Stimulated activated naive CD8-positive, alpha-beta T cell treated with anti-CD3 and anti-CD28 coated beads, Interleukin-15, Interleukin-2, amounts not matched to agents 100 ng/mL and 50 ng/mL, for 24 hours (primary cell): ENCODE measurements around the gene TAS2R42.

Experiments
- H3K27ac Mint-ChIP-seq: one replicate; pipeline ENCODE4 v1.8.0; 2021; ENCODE audit warnings: mild to moderate bottlenecking, mixed read lengths
- H3K27me3 Mint-ChIP-seq: one replicate; pipeline ENCODE4 v1.8.0; 2021; ENCODE audit warnings: mixed read lengths
- H3K36me3 Mint-ChIP-seq: one replicate; pipeline ENCODE4 v1.8.0; 2021; ENCODE audit warnings: low read depth, mixed read lengths
- H3K4me1 Mint-ChIP-seq: one replicate; pipeline ENCODE4 v1.8.0; 2021; ENCODE audit warnings: low read depth, mixed read lengths
- H3K4me3 Mint-ChIP-seq: one replicate; pipeline ENCODE4 v1.8.0; 2021; ENCODE audit warnings: mild to moderate bottlenecking, mixed read lengths
- H3K9me3 Mint-ChIP-seq: one replicate; pipeline ENCODE4 v1.8.0; 2021; ENCODE audit warnings: mixed read lengths

TAS2R42 gene, protein sequence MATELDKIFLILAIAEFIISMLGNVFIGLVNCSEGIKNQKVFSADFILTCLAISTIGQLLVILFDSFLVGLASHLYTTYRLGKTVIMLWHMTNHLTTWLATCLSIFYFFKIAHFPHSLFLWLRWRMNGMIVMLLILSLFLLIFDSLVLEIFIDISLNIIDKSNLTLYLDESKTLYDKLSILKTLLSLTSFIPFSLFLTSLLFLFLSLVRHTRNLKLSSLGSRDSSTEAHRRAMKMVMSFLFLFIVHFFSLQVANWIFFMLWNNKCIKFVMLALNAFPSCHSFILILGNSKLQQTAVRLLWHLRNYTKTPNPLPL

DNA sequence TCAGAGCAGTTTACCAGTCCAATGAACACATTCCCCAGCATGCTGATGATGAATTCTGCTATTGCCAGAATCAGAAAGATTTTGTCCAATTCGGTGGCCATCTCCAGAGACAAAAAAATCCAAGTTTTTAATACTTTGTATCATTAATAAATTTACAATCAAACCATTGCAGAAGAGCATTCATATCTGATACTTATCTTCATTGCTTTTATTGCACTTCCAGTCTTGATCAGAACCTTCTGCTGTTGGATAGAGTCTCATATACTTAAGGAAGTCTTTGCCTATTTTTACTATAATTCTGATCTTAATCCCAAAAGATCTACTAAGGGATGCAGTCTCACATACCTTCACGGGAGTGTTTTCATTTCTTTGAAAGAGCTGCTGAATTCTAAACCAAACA is at the start of gene TAS2R42:
TSS of gene TAS2R42 (minus strand) at position 101 of the 400 bp plus-strand sequence. CDS start at position 101, 0 bp downstream.
- Mint-ChIP-seq H3K27ac (no peak within 1 kb of the TSS), H3K9me3 (no peaks in the 10 kb centered on the region), H3K4me1 (peaks cover 3% of the 10 kb centered on the region), H3K4me3 (no peak within 1 kb of the TSS), H3K27me3 (no peaks in the 10 kb centered on the region), H3K36me3 (no peaks in the 10 kb centered on the region)

DNA sequence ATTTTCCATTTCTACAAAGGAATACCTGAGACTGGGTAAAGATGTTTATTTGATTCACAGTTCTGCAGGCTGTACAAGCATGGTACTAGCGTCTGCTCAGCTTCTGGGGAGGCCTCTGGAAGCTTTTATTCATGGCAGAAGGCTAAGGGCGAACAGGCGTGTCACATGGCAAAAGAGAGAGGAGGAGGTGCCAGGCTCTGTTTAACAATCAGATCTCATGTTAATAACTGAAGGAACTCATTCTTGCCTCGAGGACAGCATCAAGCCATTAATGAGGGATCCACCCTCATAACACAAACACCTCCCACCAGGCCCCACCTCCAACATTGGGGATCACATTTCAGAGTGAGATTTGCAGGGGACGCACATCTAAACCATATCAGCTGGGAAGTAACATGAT is 46.8 kb upstream of the TAS2R42 start:
- H3K27ac Mint-ChIP-seq = no peak overlapping the region
- no peaks in the 10 kb centered on the region for H3K36me3 Mint-ChIP-seq
- H3K4me3 Mint-ChIP-seq = no peak overlapping the region
- no peaks in the 10 kb centered on the region for H3K27me3 Mint-ChIP-seq
- H3K4me1 Mint-ChIP-seq = no peaks in the 10 kb centered on the region
- peaks cover 7% of the 10 kb centered on the region for H3K9me3 Mint-ChIP-seq

DNA sequence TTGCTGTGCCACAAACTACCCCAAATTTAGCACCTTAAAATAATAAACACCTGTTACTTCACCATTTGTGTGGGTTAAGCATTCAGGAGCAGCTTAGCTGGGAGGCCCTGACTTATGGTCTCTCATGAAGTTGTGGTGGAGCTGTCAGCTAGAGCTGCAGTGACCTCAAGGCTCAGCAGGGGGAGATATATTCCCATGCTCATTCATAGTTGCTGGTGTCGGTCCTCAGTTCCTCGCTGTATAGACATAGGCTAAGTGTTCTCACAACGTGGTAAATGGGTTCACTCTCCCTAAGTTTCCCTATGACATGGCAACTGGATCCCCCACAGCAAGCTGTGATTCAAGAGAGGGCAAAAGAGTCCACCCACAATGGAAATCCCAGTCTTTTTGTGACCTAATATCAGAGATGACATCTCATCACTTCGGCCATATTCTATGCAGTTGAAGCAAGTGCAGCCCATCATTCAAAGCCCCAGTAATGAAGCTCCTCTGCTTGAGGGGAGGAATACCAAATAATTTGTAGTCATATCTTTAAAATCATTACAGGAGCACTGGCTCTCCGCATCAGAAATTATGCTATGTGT is 41.7 kb upstream of the TAS2R42 start:
- Mint-ChIP-seq H3K27ac (no peak overlapping the region), H3K36me3 (no peaks in the 10 kb centered on the region), H3K4me3 (no peak overlapping the region), H3K27me3 (no peaks in the 10 kb centered on the region), H3K4me1 (no peaks in the 10 kb centered on the region), H3K9me3 (no peaks in the 10 kb centered on the region)

DNA sequence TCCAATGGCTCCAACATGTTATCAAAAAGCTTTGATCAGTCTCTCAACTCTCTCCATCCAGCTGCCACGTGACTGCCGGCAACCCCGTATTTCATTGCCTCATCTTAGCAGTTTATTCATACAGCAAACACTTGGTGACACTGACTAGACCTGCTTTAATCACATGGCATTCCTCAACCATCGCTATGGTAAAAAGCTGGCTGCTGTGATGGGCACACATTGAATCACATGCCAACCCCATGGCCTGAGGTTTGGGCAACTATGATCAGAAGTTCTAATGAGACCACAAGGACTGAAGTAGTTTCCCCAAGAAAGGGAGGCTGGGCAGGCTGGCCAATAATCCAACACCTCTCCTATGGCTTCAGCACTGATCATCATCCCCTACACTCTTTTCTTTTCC is 40.6 kb upstream of the TAS2R42 start:
- no peaks in the 10 kb centered on the region for H3K9me3 Mint-ChIP-seq
- H3K27ac Mint-ChIP-seq = no peak overlapping the region
- H3K4me3 Mint-ChIP-seq = no peak overlapping the region
- H3K36me3 Mint-ChIP-seq = no peaks in the 10 kb centered on the region
- H3K4me1 Mint-ChIP-seq = no peaks in the 10 kb centered on the region
- no peaks in the 10 kb centered on the region for H3K27me3 Mint-ChIP-seq

DNA sequence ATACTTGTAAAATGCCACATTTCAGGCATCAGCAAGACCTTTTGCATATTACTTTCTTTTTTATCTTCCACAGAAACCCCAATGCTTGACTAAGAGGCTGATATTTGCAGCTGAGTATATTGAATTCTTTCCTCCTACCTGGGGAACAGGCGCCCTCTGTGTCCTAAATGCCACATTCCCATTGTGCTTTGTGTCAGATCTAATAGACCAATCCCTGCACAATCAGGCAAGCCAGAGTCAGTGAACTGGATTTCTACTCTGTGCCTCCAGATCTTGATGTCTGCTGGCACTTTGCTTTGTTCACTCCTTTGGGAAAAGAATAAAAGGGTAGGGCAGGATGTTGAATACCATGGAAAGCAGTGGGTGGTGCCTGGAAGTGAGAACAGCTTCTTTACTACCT is 22.4 kb upstream of the TAS2R42 start:
- Mint-ChIP-seq H3K27me3 (no peaks in the 10 kb centered on the region), H3K9me3 (peaks cover 5% of the 10 kb centered on the region), H3K4me1 (no peaks in the 10 kb centered on the region), H3K27ac (no peak overlapping the region), H3K36me3 (peaks cover 12% of the 10 kb centered on the region), H3K4me3 (no peak overlapping the region)

DNA sequence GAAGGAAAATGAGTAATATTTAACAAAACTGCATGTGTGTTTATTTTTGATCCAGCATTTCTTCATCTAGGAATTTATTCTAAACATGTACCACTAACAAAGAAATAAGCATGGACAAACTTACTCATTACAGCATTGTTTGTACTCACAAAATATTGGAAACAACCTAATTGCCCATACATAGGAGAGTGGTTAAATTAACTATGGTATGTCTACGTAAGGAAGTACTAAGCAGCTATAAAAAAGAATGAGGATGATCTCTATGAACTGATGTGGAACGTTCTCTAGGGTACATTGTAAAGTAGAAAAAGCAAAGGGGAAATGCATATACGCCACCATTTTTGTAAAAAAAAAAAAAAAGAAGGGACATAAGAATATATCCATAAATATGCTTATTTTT is 17.4 kb upstream of the TAS2R42 start:
- Mint-ChIP-seq H3K27ac (no peak overlapping the region), H3K36me3 (peaks cover 10% of the 10 kb centered on the region), H3K27me3 (no peaks in the 10 kb centered on the region), H3K4me1 (no peaks in the 10 kb centered on the region), H3K4me3 (no peak overlapping the region), H3K9me3 (no peaks in the 10 kb centered on the region)

DNA sequence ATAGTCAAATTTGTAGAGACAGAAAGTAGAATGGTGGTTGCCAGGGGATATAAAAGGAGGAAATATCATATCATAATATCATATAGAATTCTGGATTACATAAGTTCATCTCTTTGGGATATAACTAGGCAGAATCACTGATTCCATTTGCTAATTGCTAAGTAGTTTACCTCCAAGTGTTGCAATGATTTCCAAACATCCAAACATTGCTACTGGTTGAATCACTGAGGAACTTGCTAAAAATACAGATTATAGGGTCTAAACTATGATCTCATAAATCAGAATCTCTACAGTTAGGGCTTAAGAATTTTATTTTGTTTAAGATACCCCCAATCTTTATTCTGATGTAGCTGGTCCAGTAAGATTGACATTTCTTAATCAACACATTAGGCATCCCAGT is 16.1 kb upstream of the TAS2R42 start:
- Mint-ChIP-seq H3K9me3 (no peaks in the 10 kb centered on the region), H3K4me3 (no peak overlapping the region), H3K4me1 (no peaks in the 10 kb centered on the region), H3K27me3 (no peaks in the 10 kb centered on the region), H3K36me3 (peaks cover 10% of the 10 kb centered on the region), H3K27ac (no peak overlapping the region)

DNA sequence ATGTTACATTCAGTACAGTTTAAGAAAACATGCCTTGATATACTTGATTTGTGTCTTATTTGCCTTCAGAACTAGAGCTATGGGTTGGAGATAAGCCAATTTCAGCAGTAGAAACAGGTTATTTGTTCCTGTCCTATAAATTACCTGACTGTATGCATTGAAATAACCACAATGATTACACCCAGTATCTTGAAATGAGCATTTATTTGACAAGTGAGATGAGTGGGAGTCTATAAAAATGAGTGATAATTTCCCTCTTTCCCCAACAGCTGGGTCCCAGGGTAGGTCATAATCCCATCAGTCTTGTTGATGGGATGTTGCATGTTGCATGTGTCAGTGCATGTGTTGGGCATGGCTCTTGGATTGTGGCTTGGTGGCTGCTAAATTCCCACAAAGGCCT is 3.7 kb downstream of the TAS2R42 start:
- no peak overlapping the region for H3K27ac Mint-ChIP-seq
- H3K9me3 Mint-ChIP-seq = no peaks in the 10 kb centered on the region
- peaks cover 3% of the 10 kb centered on the region for H3K4me1 Mint-ChIP-seq
- H3K4me3 Mint-ChIP-seq = no peak overlapping the region
- no peaks in the 10 kb centered on the region for H3K36me3 Mint-ChIP-seq
- H3K27me3 Mint-ChIP-seq = no peaks in the 10 kb centered on the region

DNA sequence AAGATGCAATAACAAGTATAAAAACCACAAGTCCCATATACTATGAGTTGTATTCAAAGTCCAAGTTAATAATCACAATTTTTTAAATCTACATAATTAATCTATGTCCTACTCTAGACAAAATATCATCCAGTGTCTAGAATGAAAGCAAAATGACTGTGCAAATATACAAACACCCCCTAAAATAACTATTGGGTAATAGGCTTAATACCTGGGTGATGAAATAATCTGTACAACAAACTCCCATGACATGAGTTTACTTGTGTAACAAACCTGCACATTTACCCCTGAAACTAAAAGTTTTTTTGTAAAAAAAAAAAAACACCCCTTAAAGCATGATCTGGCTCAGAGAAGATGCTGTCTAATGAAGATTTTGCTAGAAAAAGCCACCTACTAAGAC is 4.2 kb downstream of the TAS2R42 start:
- Mint-ChIP-seq H3K4me1 (peaks cover 3% of the 10 kb centered on the region), H3K27ac (no peak overlapping the region), H3K36me3 (no peaks in the 10 kb centered on the region), H3K27me3 (no peaks in the 10 kb centered on the region), H3K4me3 (no peak overlapping the region), H3K9me3 (no peaks in the 10 kb centered on the region)

DNA sequence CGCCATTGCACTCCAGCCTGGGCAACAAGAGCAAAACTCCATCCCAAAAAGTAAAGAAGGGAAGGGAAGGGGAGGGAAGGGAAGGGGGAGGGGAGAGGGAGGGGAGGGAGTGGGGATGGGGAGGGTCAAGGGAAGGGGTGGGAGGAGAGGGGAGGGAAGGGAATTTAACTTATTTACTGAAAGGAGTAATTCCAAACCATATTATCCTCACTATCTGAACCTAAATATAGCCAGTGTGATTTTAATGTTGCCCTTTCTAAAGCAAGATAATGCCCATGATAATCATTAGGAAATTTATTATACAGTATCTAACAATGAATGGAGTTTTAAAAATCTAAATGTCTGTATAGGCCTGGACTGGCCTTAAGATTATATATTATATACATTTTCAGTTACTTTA is 8.5 kb downstream of the TAS2R42 start:
- H3K36me3 Mint-ChIP-seq = peaks cover 27% of the 10 kb centered on the region
- H3K4me1 Mint-ChIP-seq = peaks cover 5% of the 10 kb centered on the region
- H3K27ac Mint-ChIP-seq = no peak overlapping the region
- no peaks in the 10 kb centered on the region for H3K9me3 Mint-ChIP-seq
- H3K4me3 Mint-ChIP-seq = no peak overlapping the region
- no peaks in the 10 kb centered on the region for H3K27me3 Mint-ChIP-seq

DNA sequence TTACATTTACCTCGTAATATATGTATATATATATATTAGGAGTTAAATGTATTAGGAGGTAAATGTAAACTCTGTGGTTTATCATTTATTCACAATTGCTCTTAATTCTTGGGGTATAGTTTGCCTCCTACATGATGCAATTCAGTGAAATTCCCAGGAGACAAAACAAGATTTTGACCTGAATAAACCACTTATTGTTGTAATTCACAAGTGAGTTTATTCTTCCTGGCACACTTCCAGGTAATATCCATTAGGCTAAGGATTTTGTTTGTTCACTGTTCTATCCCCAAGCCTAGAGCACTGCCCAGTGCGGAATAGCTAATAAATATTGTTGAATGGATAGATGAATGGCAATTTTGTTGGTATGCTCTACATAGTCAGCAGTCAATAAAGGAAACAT is 12.7 kb downstream of the TAS2R42 start:
- Mint-ChIP-seq H3K27ac (no peak overlapping the region), H3K4me1 (peaks cover 40% of the 10 kb centered on the region), H3K27me3 (no peaks in the 10 kb centered on the region), H3K4me3 (no peak overlapping the region), H3K9me3 (no peaks in the 10 kb centered on the region), H3K36me3 (peaks cover 54% of the 10 kb centered on the region)

DNA sequence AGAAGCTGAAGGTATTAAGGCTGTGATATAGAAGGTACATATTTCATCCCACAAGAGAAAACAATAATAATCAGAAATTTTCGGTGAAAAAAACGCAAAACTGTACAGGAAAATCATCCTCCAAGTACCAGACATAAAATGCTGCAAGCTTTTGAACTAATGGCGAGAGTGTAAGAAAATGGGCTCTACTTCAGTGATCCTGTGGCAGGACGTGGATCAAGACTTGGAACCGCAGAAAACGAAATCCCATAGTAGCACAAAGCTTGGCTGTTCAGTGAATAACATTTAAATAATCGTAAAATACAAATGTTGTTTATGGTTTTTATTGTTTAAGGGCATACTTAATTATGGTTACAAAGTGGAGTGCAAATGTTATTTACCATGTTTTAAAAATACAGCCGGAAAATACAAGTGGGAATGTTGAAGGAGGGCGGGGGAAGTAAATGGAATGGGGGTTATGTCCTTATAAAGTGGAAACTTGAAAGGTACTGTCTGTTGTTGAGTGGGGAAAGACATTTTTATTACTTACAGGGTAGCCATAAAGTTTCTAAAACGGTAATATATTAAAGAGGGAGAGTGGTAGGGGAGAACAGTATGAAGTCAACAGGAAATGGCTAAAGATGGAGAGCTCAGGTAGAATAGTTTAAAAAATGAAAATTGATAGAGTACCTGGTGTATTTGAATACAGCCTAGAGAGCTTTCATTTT is 14.6 kb downstream of the TAS2R42 start:
- Mint-ChIP-seq H3K9me3 (no peaks in the 10 kb centered on the region), H3K27ac (peak overlapping the region; percentile 98), H3K27me3 (no peaks in the 10 kb centered on the region), H3K36me3 (peaks cover 70% of the 10 kb centered on the region), H3K4me3 (peak overlapping the region; percentile 95), H3K4me1 (peaks cover 58% of the 10 kb centered on the region)

DNA sequence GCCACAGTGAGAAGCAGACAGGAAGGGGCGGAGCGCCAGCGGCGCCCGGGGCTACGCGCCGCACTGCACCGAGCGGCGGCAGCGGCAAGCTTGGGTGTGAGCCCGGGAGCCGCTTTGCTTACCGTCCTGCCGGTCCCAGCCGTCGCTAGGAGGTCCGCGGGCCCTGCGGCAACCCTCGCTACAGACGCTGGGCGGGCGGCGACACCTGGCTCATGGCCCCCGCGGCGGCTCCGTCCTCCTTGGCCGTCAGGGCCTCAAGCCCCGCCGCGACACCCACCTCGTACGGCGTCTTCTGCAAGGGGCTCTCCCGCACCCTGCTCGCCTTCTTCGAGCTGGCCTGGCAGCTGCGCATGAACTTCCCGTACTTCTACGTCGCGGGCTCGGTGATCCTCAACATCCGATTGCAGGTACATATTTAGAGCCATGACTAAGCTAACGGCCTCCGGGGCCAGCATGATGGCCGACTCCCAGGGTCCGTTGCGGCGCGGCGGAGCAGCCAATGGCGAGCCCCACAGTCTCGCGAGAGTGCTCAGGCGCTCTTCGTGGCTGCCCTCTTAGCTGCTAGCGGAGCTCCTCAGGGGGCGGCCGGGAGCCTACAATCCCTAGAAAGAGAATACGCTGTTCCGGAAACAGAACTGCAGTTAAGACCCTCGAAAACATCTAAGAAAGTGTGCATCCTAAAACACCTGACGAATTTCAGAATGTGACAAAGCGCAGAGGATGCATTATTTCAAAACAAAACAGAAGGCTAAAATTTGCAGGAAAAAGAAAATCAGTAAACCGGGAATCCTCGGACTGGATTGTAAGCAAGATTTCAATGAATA is 15.4 kb downstream of the TAS2R42 start, which contains the start of gene SMIM10L1:
TSS of gene SMIM10L1 (plus strand) at position 50 of the 824 bp plus-strand sequence. CDS start at position 213, 163 bp downstream.
- H3K27ac Mint-ChIP-seq = peak within 1 kb of the TSS; percentile 98
- no peaks in the 10 kb centered on the region for H3K9me3 Mint-ChIP-seq
- H3K36me3 Mint-ChIP-seq = peaks cover 74% of the 10 kb centered on the region
- H3K4me1 Mint-ChIP-seq = peaks cover 62% of the 10 kb centered on the region
- H3K4me3 Mint-ChIP-seq = peak within 1 kb of the TSS; percentile 95
- H3K27me3 Mint-ChIP-seq = no peaks in the 10 kb centered on the region

DNA sequence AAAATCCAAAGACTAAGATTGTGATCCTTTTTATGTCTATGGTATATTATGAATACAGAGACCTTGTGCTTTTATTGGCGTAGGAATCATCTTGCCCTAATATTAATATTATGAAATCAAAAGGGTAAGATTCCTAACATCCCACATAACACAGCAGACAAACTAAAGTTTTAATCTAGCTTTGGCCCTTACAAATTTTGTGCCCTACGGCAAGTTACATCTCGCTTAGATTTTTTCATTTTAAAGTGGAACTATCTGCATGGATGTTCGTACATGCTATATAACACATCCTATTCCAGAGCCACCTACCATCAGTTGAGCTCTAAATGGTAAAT is 16.0 kb downstream of the TAS2R42 start:
- peaks cover 62% of the 10 kb centered on the region for H3K4me1 Mint-ChIP-seq
- H3K36me3 Mint-ChIP-seq = peaks cover 73% of the 10 kb centered on the region
- peak overlapping the region; percentile 98 for H3K27ac Mint-ChIP-seq
- peak overlapping the region; percentile 95 for H3K4me3 Mint-ChIP-seq
- H3K9me3 Mint-ChIP-seq = no peaks in the 10 kb centered on the region
- H3K27me3 Mint-ChIP-seq = no peaks in the 10 kb centered on the region

DNA sequence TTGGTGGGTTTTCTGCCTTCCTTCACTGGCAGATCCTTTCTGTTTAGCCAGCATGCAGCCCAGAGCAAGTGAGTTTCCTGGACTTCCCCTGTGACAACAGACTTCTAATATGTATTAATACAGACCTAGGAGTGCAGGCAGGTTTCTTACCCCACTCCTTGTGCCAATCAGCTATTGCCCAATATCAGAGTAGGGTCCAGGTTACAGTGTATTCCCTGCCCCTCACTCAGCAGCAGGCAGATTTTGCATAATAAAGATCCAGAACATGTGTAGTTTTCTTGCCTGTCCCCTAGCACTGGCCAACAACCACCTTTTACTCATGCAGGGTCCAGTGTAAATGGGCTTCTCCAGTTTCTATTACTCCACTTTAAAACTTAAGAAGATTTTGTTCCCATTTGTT is 20.4 kb downstream of the TAS2R42 start:
- Mint-ChIP-seq H3K27ac (no peak overlapping the region), H3K9me3 (no peaks in the 10 kb centered on the region), H3K4me1 (peaks cover 67% of the 10 kb centered on the region), H3K36me3 (peaks cover 72% of the 10 kb centered on the region), H3K27me3 (no peaks in the 10 kb centered on the region), H3K4me3 (no peak overlapping the region)
